Hepatocyte (in vitro differentiated cells): Measurements from ENCODE around the gene MRPS27. TPM values are rescaled to one million over a fixed set of nuclear protein-coding genes. Genes with fewer than 3 reads are reported as not detected.

Experiments
- DNase-seq: peaks from one replicate; pipeline ENCODE4 v3.0.0-alpha.2; 2016; ENCODE audit warnings: low spot score
- H2AFZ ChIP-seq: fragments of 200-600 bp; sonication (generic); 2 replicates; pipeline ENCODE4 v1.6.0; 2016; ENCODE audit warnings: antibody characterized with exemption, mild to moderate bottlenecking
- H3K27ac ChIP-seq: fragments of 200-600 bp; sonication (generic); 2 replicates; pipeline ENCODE4 v1.5.1; 2016; ENCODE audit warnings: mild to moderate bottlenecking
- H3K27me3 ChIP-seq: fragments of 200-600 bp; sonication (generic); 2 replicates; pipeline ENCODE4 v1.6.1; 2016
- H3K36me3 ChIP-seq: fragments of 200-600 bp; sonication (generic); replicated peaks from 2 replicates; pipeline ENCODE4 v1.5.1; 2016; ENCODE audit warnings: low read depth; ENCODE audit not compliant: insufficient read depth
- H3K4me1 ChIP-seq: fragments of 200-600 bp; sonication (generic); 2 replicates; pipeline ENCODE4 v1.5.1; 2016; ENCODE audit warnings: mild to moderate bottlenecking, moderate library complexity; ENCODE audit not compliant: insufficient read depth
- H3K4me2 ChIP-seq: fragments of 200-600 bp; sonication (generic); 2 replicates; pipeline ENCODE4 v1.6.0; 2016
- H3K4me3 ChIP-seq: fragments of 200-600 bp; sonication (generic); 2 replicates; pipeline ENCODE4 v1.5.1; 2016; ENCODE audit warnings: mild to moderate bottlenecking
- H3K79me2 ChIP-seq: fragments of 200-600 bp; sonication (generic); 2 replicates; pipeline ENCODE4 v1.6.0; 2017; ENCODE audit warnings: mild to moderate bottlenecking
- H3K9me2 ChIP-seq: fragments of 200-600 bp; sonication (generic); replicated peaks from 2 replicates; pipeline ENCODE4 v1.6.0; 2017; ENCODE audit warnings: mild to moderate bottlenecking; ENCODE audit not compliant: insufficient read depth
- H3K9me3 ChIP-seq: fragments of 200-600 bp; sonication (generic); 2 replicates; pipeline ENCODE4 v1.5.1; 2016; ENCODE audit warnings: low read depth, mild to moderate bottlenecking
- H4K20me1 ChIP-seq: fragments of 200-600 bp; sonication (generic); 2 replicates; pipeline ENCODE4 v1.6.0; 2016; ENCODE audit warnings: mild to moderate bottlenecking; ENCODE audit not compliant: insufficient read depth, poor library complexity, severe bottlenecking
- EZH2 ChIP-seq: fragments of 200-600 bp; sonication (generic); IDR thresholded peaks from 2 replicates; pipeline ENCODE4 v1.6.1; 2016; ENCODE audit warnings: antibody characterized with exemption, mild to moderate bottlenecking, borderline replicate concordance
- EZH2phosphoT487 ChIP-seq: fragments of 200-600 bp; sonication (generic); IDR thresholded peaks from one replicate; pipeline ENCODE4 v1.6.1; 2018; ENCODE audit warnings: antibody characterized with exemption, mild to moderate bottlenecking, low read depth, moderate library complexity; ENCODE audit not compliant: unreplicated experiment, severe bottlenecking
- WGBS: methylation state at CpG from one replicate; pipeline ENCODE4 v1.1.6; 2016; ENCODE audit warnings: low lambda C conversion rate; ENCODE audit errors: missing lambda C conversion rate; 5-methylcytosine and 5-hydroxymethylcytosine counted together
- polyA plus RNA-seq: library from polyadenylated mRNA; unstranded; fragments of >200 nt; fragmentation: Nextera tagmentation; extraction: Ambion mirVana; gene quantifications from 2 replicates; pipeline ENCODE4 v1.2.1, GENCODE V29; 2016
- total RNA-seq: library from RNA; depleted of rRNA; stranded (reverse); fragments of >200 nt; gene quantifications from 2 replicates; pipeline ENCODE4 v1.2.3, GENCODE V29; 2014
- TF ChIP-seq, protein P1 (sequence below): fragments of 200-600 bp; sonication (generic); IDR thresholded peaks from 2 replicates; pipeline ENCODE4 v1.5.1; 2016; ENCODE audit warnings: antibody characterized with exemption, mild to moderate bottlenecking; ENCODE audit not compliant: poor library complexity

MRPS27 gene
- total and polyA plus RNA-seq, 2 experiments from 2014 or later: 35.6 to 63.5 TPM

DNA sequence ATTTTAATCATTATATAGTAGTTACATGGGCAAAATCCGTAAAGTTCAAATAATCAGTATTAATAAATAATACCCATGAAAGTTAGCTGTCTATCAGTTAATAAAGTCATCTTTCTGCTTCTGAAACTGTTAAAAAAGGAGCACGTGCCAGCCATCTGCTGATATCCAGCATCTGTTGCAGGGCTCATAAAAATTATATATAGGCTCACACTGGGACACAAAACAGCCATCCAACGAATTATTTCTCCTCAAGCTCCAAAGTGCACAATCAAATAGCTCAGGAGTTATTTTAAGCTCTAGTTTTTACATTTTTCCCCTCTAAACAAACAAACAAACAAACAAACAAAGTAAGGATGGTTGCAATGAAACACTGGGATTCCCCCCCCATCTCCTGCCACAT, 48.3 kb downstream of the MRPS27 start:
- Histone ChIP-seq H3K79me2 (peaks cover 19% of the 10 kb centered on the region), H2AFZ (no peak overlapping the region), H3K4me2 (no peak overlapping the region), H3K36me3 (no peaks in the 10 kb centered on the region), H3K9me2 (no peaks in the 10 kb centered on the region), H3K9me3 (no peaks in the 10 kb centered on the region), H3K4me3 (no peak overlapping the region), H3K27me3 (no peaks in the 10 kb centered on the region), H4K20me1 (no peaks in the 10 kb centered on the region), H3K27ac (no peak overlapping the region), H3K4me1 (no peaks in the 10 kb centered on the region)
- no peak for DNase-seq
- TF ChIP-seq EZH2: no peak
- TF ChIP-seq EZH2phosphoT487: no peak
- WGBS: 63% methylated on average over 3 of the region's 3 CpGs

DNA sequence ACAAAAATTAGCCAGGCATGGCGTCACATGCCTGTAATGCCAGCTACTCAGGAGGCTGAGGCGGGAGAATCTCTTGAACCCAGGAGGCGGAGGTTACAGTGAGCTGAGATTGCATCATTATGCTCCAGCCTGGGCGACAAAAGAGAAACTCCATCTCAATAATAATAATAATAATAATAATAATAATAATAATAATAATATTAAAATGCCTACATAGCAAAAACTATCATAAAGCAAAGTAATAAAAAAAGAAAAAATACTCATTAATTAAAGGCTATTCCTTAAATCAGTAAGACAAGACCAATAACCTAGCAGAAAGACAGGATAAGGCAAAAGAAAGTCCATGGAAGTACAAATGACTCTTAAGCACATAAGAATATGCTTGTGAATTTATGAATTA, 50.0 kb downstream of the MRPS27 start:
- no peak overlapping the region for H2AFZ ChIP-seq
- no peak for TF ChIP-seq EZH2
- TF ChIP-seq, protein P1, sequence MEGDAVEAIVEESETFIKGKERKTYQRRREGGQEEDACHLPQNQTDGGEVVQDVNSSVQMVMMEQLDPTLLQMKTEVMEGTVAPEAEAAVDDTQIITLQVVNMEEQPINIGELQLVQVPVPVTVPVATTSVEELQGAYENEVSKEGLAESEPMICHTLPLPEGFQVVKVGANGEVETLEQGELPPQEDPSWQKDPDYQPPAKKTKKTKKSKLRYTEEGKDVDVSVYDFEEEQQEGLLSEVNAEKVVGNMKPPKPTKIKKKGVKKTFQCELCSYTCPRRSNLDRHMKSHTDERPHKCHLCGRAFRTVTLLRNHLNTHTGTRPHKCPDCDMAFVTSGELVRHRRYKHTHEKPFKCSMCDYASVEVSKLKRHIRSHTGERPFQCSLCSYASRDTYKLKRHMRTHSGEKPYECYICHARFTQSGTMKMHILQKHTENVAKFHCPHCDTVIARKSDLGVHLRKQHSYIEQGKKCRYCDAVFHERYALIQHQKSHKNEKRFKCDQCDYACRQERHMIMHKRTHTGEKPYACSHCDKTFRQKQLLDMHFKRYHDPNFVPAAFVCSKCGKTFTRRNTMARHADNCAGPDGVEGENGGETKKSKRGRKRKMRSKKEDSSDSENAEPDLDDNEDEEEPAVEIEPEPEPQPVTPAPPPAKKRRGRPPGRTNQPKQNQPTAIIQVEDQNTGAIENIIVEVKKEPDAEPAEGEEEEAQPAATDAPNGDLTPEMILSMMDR: no peak
- TF ChIP-seq EZH2phosphoT487: no peak
- no peak overlapping the region for H3K4me2 ChIP-seq
- no peaks in the 10 kb centered on the region for H3K9me2 ChIP-seq
- WGBS: 99% methylated on average over 4 of the region's 4 CpGs
- H3K4me3 ChIP-seq: no peak overlapping the region
- H3K36me3 ChIP-seq: no peaks in the 10 kb centered on the region
- no peaks in the 10 kb centered on the region for H3K27me3 ChIP-seq
- DNase-seq: no peak
- H3K79me2 ChIP-seq: peaks cover 15% of the 10 kb centered on the region
- no peak overlapping the region for H3K27ac ChIP-seq
- H3K4me1 ChIP-seq: no peaks in the 10 kb centered on the region
- H3K9me3 ChIP-seq: no peaks in the 10 kb centered on the region
- no peaks in the 10 kb centered on the region for H4K20me1 ChIP-seq

DNA sequence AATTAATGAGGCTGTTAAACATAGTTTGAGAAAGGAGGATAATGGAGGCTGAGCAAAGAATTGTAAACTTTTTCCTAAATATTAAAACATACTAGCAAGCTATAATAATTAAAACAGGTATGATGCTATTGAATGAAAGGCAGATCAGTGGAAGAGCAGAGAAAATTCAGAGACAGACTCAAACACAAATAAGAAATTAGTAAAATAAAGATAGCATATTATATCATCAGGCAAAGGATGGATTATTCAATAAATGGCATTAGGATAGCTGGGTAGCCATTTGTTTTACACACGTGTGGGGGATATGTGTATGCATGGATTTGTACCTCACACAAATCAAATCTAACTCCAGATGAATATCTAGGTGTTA, 50.6 kb downstream of the MRPS27 start:
- no peaks in the 10 kb centered on the region for H3K4me1 ChIP-seq
- WGBS: 100% methylated on average over 1 of the region's 1 CpG
- no peak overlapping the region for H3K4me3 ChIP-seq
- no peaks in the 10 kb centered on the region for H3K27me3 ChIP-seq
- no peaks in the 10 kb centered on the region for H3K9me2 ChIP-seq
- H2AFZ ChIP-seq: no peak overlapping the region
- H3K4me2 ChIP-seq: no peak overlapping the region
- TF ChIP-seq, protein P1: no peak
- TF ChIP-seq EZH2 (no peak), EZH2phosphoT487 (no peak)
- no peaks in the 10 kb centered on the region for H3K9me3 ChIP-seq
- H3K79me2 ChIP-seq: peaks cover 15% of the 10 kb centered on the region
- no peaks in the 10 kb centered on the region for H3K36me3 ChIP-seq
- no peaks in the 10 kb centered on the region for H4K20me1 ChIP-seq
- no peak for DNase-seq
- H3K27ac ChIP-seq: no peak overlapping the region

DNA sequence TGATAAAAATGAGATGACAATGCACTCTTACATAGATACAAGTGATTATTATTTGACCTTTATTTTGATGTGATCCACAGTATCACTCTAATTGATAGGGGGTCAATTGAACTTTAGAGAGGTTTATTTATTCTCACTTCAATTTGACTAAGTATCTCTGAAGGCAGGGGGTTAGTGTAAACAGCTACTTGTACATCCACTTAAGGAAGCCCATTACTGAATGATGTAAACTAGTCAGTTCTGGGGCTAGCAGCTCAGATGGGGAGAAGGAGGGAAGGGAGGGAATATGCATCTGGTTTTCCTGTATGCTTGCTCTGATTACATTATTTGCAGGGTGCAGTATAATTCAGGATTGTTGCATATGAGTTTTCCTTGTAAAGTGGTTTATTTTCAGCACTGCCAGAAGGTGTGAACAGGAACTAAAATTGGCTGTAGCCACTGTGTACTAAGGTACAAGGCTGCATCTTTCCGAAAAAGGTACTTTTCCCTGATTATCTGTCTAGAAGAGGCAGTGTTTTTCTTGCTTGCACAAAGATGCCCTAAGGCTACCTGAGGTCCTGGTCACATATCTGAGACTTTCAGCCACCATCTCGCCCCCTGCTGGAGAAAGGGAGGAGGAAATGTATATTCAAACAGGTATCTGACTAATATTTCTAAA, 51.2 kb downstream of the MRPS27 start:
- Histone ChIP-seq H3K27me3 (no peaks in the 10 kb centered on the region), H3K4me2 (no peak overlapping the region), H3K9me2 (no peaks in the 10 kb centered on the region), H2AFZ (no peak overlapping the region), H3K36me3 (no peaks in the 10 kb centered on the region), H3K79me2 (peaks cover 13% of the 10 kb centered on the region), H3K27ac (no peak overlapping the region), H3K4me1 (no peaks in the 10 kb centered on the region), H3K4me3 (no peak overlapping the region), H4K20me1 (no peaks in the 10 kb centered on the region), H3K9me3 (no peaks in the 10 kb centered on the region)
- TF ChIP-seq, protein P1: peak; percentile 53
- no peak for TF ChIP-seq EZH2phosphoT487
- WGBS: 45% methylated on average over 2 of the region's 2 CpGs
- DNase-seq: peak; percentile 64
